HEK293 (cell line): Measurements from ENCODE around the gene NUP85.

Experiments
- GLI4 ChIP-seq: fragments of 450-650 bp; formaldehyde crosslinking; IDR thresholded peaks from 2 replicates; pipeline ENCODE4 v1.5.1; 2016; ENCODE audit warnings: missing biosample characterization, missing genetic modification characterization
- HOXC10 ChIP-seq: sonication (generic); formaldehyde crosslinking; IDR thresholded peaks from 2 replicates; pipeline ENCODE4 v1.8.1; 2023; ENCODE audit warnings: mild to moderate bottlenecking, missing genetic modification reagents
- KLF1 ChIP-seq: fragments of 450-650 bp; formaldehyde crosslinking; IDR thresholded peaks from 2 replicates; pipeline ENCODE4 v1.5.1; 2016; ENCODE audit warnings: missing biosample characterization, missing genetic modification characterization
- KLF10 ChIP-seq: fragments of 450-650 bp; IDR thresholded peaks from 2 replicates; pipeline ENCODE4 v1.5.1; 2018; ENCODE audit warnings: missing biosample characterization, mild to moderate bottlenecking, missing genetic modification characterization
- KLF16 ChIP-seq: fragments of 450-650 bp; formaldehyde crosslinking; IDR thresholded peaks from 2 replicates; pipeline ENCODE4 v1.5.1; 2017; ENCODE audit warnings: missing biosample characterization, missing genetic modification characterization
- RBAK ChIP-seq: fragments of 450-650 bp; formaldehyde crosslinking; IDR thresholded peaks from 2 replicates; pipeline ENCODE4 v1.5.1; 2016; ENCODE audit warnings: missing biosample characterization, missing genetic modification characterization
- SETDB1 ChIP-seq: IDR thresholded peaks from one replicate; pipeline ENCODE4 v1.6.1; 2017; ENCODE audit warnings: mild to moderate bottlenecking, low read length, moderate library complexity, mixed read lengths; ENCODE audit not compliant: insufficient read length
- SP2 ChIP-seq: fragments of 450-650 bp; formaldehyde crosslinking; IDR thresholded peaks from 2 replicates; pipeline ENCODE4 v1.5.1; 2016; ENCODE audit warnings: missing biosample characterization, missing genetic modification characterization
- ZBTB1 ChIP-seq: fragments of 450-650 bp; formaldehyde crosslinking; IDR thresholded peaks from 2 replicates; pipeline ENCODE4 v1.5.1; 2016; ENCODE audit warnings: missing biosample characterization, missing genetic modification characterization
- ZFHX2 ChIP-seq: fragments of 450-650 bp; formaldehyde crosslinking; conservative IDR thresholded peaks from 2 replicates; pipeline ENCODE4 v1.5.1; 2016; ENCODE audit warnings: missing biosample characterization, missing genetic modification characterization
- ZNF157 ChIP-seq: fragments of 450-650 bp; formaldehyde crosslinking; IDR thresholded peaks from 2 replicates; pipeline ENCODE4 v1.5.1; 2016; ENCODE audit warnings: missing biosample characterization, missing genetic modification characterization
- ZNF23 ChIP-seq: fragments of 450-650 bp; formaldehyde crosslinking; IDR thresholded peaks from 2 replicates; pipeline ENCODE4 v1.5.1; 2016; ENCODE audit warnings: missing biosample characterization, missing genetic modification characterization, borderline replicate concordance
- ZNF266 ChIP-seq: fragments of 450-650 bp; formaldehyde crosslinking; IDR thresholded peaks from 2 replicates; pipeline ENCODE4 v1.5.1; 2016; ENCODE audit warnings: missing biosample characterization, missing genetic modification characterization, low read depth
- ZNF324 ChIP-seq: fragments of 450-650 bp; formaldehyde crosslinking; IDR thresholded peaks from 2 replicates; pipeline ENCODE4 v1.5.1; 2016; ENCODE audit warnings: missing biosample characterization, missing genetic modification characterization
- ZNF366 ChIP-seq: fragments of 450-650 bp; formaldehyde crosslinking; conservative IDR thresholded peaks from 2 replicates; pipeline ENCODE4 v1.5.1; 2016; ENCODE audit warnings: missing biosample characterization, missing genetic modification characterization
- ZNF510 ChIP-seq: fragments of 450-650 bp; formaldehyde crosslinking; IDR thresholded peaks from 2 replicates; pipeline ENCODE4 v1.5.1; 2018; ENCODE audit warnings: mild to moderate bottlenecking, missing genetic modification characterization, missing biosample characterization; ENCODE audit not compliant: insufficient replicate concordance
- ZNF610 ChIP-seq: fragments of 450-650 bp; formaldehyde crosslinking; IDR thresholded peaks from 2 replicates; pipeline ENCODE4 v1.5.1; 2016; ENCODE audit warnings: missing biosample characterization, missing genetic modification characterization, borderline replicate concordance
- ZNF621 ChIP-seq: fragments of 450-650 bp; formaldehyde crosslinking; IDR thresholded peaks from 2 replicates; pipeline ENCODE4 v1.5.1; 2017; ENCODE audit warnings: missing biosample characterization, missing genetic modification characterization
- ZNF624 ChIP-seq: fragments of 450-650 bp; formaldehyde crosslinking; IDR thresholded peaks from 2 replicates; pipeline ENCODE4 v1.5.1; 2017; ENCODE audit warnings: missing biosample characterization, missing genetic modification characterization
- ZNF670 ChIP-seq: fragments of 450-650 bp; formaldehyde crosslinking; IDR thresholded peaks from 2 replicates; pipeline ENCODE4 v1.5.1; 2016; ENCODE audit warnings: missing biosample characterization, missing genetic modification characterization, low read depth
- ZNF76 ChIP-seq: fragments of 450-650 bp; formaldehyde crosslinking; IDR thresholded peaks from 2 replicates; pipeline ENCODE4; 2016; ENCODE audit warnings: low read depth, missing biosample characterization, missing genetic modification characterization, borderline replicate concordance
- TF ChIP-seq, protein P1 (sequence below): fragments of 450-650 bp; formaldehyde crosslinking; IDR thresholded peaks from 2 replicates; pipeline ENCODE4 v1.5.1; 2016; ENCODE audit warnings: missing biosample characterization, missing genetic modification characterization, borderline replicate concordance
- TF ChIP-seq, protein P2 (sequence below): fragments of 450-650 bp; formaldehyde crosslinking; IDR thresholded peaks from 2 replicates; pipeline ENCODE4 v1.5.1; 2016; ENCODE audit warnings: missing biosample characterization, missing genetic modification characterization
- TF ChIP-seq, protein P3 (sequence below): fragments of 450-650 bp; formaldehyde crosslinking; IDR thresholded peaks from 2 replicates; pipeline ENCODE4 v1.5.1; 2016; ENCODE audit warnings: missing biosample characterization, missing genetic modification characterization, low read depth
- TF ChIP-seq, protein P4 (sequence below): fragments of 450-650 bp; formaldehyde crosslinking; IDR thresholded peaks from 2 replicates; pipeline ENCODE4 v1.5.1; 2016; ENCODE audit warnings: missing biosample characterization, missing genetic modification characterization
- TF ChIP-seq, protein P5 (sequence below): fragments of 450-650 bp; formaldehyde crosslinking; IDR thresholded peaks from 2 replicates; pipeline ENCODE4 v1.5.1; 2016; ENCODE audit warnings: missing biosample characterization, missing genetic modification characterization

Gene NUP85

DNA sequence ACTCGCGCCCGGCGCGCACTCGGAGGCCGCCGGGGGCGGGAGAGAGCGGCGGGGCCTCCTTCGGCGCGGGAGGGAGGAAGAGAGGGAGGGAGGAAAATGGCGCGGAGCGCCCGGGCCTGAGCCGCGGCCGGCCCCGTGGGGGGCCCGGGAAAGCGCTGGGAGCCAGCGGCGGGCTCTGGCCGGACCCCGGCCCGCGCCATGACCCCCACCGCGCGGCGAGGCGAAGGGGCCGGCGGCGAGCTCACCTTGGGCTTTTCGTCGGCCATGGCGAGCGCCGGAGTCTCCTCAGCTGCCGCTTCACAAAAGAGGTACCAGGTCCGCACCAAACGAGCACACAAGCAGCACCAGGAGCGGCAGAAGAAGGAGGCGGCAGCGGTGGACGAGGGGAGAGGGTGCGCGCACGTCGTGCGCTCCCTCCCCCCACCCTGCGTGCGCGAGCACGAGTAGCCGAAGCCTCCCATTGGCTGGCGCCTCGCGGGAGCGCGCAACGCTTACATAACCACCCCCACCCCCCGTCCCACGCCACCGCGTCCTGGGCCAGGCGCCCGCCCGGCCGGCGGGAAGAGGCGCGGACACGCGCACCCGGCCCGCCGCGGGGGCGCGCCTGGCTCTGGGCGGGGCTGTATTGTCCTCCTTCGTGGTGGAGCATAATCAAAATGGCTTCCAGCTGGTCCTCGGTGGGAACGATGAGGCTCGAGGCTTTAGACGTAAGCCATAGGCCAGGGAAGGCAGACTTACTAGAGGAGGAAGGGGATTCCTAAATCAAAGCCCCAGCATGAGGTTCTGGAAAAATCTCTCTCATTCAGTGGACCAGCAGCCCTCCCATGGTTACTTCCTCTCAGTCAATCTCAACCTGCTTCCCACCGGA, 22.7 kb upstream of the NUP85 start, which contains the start of gene SUMO2 (continued):
- TF ChIP-seq, protein P1, sequence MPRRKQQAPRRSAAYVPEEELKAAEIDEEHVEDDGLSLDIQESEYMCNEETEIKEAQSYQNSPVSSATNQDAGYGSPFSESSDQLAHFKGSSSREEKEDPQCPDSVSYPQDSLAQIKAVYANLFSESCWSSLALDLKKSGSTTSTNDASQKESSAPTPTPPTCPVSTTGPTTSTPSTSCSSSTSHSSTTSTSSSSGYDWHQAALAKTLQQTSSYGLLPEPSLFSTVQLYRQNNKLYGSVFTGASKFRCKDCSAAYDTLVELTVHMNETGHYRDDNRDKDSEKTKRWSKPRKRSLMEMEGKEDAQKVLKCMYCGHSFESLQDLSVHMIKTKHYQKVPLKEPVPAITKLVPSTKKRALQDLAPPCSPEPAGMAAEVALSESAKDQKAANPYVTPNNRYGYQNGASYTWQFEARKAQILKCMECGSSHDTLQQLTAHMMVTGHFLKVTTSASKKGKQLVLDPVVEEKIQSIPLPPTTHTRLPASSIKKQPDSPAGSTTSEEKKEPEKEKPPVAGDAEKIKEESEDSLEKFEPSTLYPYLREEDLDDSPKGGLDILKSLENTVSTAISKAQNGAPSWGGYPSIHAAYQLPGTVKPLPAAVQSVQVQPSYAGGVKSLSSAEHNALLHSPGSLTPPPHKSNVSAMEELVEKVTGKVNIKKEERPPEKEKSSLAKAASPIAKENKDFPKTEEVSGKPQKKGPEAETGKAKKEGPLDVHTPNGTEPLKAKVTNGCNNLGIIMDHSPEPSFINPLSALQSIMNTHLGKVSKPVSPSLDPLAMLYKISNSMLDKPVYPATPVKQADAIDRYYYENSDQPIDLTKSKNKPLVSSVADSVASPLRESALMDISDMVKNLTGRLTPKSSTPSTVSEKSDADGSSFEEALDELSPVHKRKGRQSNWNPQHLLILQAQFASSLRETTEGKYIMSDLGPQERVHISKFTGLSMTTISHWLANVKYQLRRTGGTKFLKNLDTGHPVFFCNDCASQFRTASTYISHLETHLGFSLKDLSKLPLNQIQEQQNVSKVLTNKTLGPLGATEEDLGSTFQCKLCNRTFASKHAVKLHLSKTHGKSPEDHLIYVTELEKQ (tag by site-specific recombination), result no peak
- TF ChIP-seq HOXC10 (CRISPR knock-in tag) (0 out of 2 replicates have a peak, but pooled peaks have one; percentile 63), KLF1 (tag by site-specific recombination) (no peak; the same call in 1 of the 2 replicates), ZNF76 (tag by site-specific recombination) (no peak), ZNF366 (peak; percentile 59; the same call in 1 of the 2 replicates), ZNF266 (no peak), ZNF670 (tag by site-specific recombination) (no peak), KLF16 (0 out of 2 replicates have a peak, but pooled peaks have one; percentile 49), ZNF324 (tag by site-specific recombination) (0 out of 2 replicates have a peak, but pooled peaks have one; percentile 32), ZFHX2 (tag by site-specific recombination) (peak; percentile 53), ZNF621 (tag by site-specific recombination) (no peak), RBAK (tag by site-specific recombination) (no peak), ZNF23 (tag by site-specific recombination) (no peak), ZNF510 (tag by site-specific recombination) (no peak), ZBTB1 (tag by site-specific recombination) (peak; percentile 13; the same call in 1 of the 2 replicates), GLI4 (tag by site-specific recombination) (no peak), ZNF157 (tag by site-specific recombination) (no peak), ZNF624 (no peak), SP2 (tag by site-specific recombination) (peak; percentile 68), KLF10 (tag by site-specific recombination) (peak; percentile 41; the same call in 1 of the 2 replicates), SETDB1 (no peak), ZNF610 (peak; percentile 97)
- TF ChIP-seq, protein P2, sequence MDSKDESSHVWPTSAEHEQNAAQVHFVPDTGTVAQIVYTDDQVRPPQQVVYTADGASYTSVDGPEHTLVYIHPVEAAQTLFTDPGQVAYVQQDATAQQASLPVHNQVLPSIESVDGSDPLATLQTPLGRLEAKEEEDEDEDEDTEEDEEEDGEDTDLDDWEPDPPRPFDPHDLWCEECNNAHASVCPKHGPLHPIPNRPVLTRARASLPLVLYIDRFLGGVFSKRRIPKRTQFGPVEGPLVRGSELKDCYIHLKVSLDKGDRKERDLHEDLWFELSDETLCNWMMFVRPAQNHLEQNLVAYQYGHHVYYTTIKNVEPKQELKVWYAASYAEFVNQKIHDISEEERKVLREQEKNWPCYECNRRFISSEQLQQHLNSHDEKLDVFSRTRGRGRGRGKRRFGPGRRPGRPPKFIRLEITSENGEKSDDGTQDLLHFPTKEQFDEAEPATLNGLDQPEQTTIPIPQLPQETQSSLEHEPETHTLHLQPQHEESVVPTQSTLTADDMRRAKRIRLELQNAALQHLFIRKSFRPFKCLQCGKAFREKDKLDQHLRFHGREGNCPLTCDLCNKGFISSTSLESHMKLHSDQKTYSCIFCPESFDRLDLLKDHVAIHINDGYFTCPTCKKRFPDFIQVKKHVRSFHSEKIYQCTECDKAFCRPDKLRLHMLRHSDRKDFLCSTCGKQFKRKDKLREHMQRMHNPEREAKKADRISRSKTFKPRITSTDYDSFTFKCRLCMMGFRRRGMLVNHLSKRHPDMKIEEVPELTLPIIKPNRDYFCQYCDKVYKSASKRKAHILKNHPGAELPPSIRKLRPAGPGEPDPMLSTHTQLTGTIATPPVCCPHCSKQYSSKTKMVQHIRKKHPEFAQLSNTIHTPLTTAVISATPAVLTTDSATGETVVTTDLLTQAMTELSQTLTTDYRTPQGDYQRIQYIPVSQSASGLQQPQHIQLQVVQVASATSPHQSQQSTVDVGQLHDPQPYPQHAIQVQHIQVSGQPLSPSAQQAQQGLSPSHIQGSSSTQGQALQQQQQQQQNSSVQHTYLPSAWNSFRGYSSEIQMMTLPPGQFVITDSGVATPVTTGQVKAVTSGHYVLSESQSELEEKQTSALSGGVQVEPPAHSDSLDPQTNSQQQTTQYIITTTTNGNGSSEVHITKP, result no peak
- TF ChIP-seq, protein P3, sequence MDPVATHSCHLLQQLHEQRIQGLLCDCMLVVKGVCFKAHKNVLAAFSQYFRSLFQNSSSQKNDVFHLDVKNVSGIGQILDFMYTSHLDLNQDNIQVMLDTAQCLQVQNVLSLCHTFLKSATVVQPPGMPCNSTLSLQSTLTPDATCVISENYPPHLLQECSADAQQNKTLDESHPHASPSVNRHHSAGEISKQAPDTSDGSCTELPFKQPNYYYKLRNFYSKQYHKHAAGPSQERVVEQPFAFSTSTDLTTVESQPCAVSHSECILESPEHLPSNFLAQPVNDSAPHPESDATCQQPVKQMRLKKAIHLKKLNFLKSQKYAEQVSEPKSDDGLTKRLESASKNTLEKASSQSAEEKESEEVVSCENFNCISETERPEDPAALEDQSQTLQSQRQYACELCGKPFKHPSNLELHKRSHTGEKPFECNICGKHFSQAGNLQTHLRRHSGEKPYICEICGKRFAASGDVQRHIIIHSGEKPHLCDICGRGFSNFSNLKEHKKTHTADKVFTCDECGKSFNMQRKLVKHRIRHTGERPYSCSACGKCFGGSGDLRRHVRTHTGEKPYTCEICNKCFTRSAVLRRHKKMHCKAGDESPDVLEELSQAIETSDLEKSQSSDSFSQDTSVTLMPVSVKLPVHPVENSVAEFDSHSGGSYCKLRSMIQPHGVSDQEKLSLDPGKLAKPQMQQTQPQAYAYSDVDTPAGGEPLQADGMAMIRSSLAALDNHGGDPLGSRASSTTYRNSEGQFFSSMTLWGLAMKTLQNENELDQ, result no peak
- TF ChIP-seq, protein P4, sequence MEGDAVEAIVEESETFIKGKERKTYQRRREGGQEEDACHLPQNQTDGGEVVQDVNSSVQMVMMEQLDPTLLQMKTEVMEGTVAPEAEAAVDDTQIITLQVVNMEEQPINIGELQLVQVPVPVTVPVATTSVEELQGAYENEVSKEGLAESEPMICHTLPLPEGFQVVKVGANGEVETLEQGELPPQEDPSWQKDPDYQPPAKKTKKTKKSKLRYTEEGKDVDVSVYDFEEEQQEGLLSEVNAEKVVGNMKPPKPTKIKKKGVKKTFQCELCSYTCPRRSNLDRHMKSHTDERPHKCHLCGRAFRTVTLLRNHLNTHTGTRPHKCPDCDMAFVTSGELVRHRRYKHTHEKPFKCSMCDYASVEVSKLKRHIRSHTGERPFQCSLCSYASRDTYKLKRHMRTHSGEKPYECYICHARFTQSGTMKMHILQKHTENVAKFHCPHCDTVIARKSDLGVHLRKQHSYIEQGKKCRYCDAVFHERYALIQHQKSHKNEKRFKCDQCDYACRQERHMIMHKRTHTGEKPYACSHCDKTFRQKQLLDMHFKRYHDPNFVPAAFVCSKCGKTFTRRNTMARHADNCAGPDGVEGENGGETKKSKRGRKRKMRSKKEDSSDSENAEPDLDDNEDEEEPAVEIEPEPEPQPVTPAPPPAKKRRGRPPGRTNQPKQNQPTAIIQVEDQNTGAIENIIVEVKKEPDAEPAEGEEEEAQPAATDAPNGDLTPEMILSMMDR, result no peak
- TF ChIP-seq, protein P5, sequence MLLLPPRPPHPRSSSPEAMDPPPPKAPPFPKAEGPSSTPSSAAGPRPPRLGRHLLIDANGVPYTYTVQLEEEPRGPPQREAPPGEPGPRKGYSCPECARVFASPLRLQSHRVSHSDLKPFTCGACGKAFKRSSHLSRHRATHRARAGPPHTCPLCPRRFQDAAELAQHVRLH (tag by site-specific recombination), result no peak
